ENCODE measurements around the gene DCTN5. TPM values are rescaled to one million over a fixed set of nuclear protein-coding genes. Genes with fewer than 3 reads are reported as not detected.

The DCTN5 gene
- total RNA-seq, 1 donor from 2014 or later: 93.8 TPM

DNA sequence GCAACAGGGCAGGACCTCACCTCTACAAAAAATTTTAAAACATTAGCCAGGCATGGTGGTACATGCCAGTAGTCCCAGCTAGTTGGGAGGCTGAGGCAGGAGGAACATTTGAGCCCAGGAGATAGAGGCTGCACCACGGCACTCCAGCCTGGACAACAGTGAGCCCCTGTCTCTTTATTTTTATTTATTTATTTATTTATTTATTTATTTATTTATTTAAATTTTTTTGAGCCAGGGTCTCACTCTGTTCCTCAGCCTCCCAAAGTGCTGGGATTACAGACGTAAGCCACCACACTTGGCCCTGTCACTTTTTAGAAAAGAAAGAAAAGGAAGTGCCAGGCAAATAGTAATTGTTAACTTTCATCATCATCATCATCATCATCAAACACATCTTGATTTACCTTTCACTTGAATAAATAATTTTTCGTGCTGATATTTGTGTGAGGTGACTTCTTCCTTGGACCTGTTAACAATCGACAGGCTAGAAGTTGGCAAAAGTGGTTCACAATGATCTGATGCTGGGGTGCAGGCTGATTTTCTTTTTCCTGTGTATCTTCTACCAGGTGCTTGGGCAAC lies 6.7 kb upstream of the DCTN5 start:
- no peak for DNase-seq (ENCODE audit: low spot score)

GRCh38 chr16:23635958-23636357 lies 5.3 kb upstream of the DCTN5 start:
- Mint-ChIP-seq H3K36me3 (ENCODE audit: low read depth, unreplicated experiment) (peaks cover 7% of the 10 kb centered on the region), H3K4me3 (ENCODE audit: unreplicated experiment) (no peak overlapping the region), H3K27ac (ENCODE audit: unreplicated experiment) (no peak overlapping the region), H3K4me1 (ENCODE audit: unreplicated experiment) (peaks cover 9% of the 10 kb centered on the region), H3K9me3 (ENCODE audit: unreplicated experiment) (no peaks in the 10 kb centered on the region), H3K27me3 (ENCODE audit: unreplicated experiment) (peaks cover 7% of the 10 kb centered on the region)
- TF ChIP-seq CTCF (IDR thresholded peaks at IDR 0.05; ENCODE audit: unreplicated experiment): no peak
- no peak for DNase-seq (ENCODE audit: low spot score)

More for the DNA sequence above, 6.7 kb upstream of the DCTN5 start:
- peaks cover 2% of the 10 kb centered on the region for H3K27me3 Mint-ChIP-seq (ENCODE audit: unreplicated experiment)
- TF ChIP-seq CTCF (IDR thresholded peaks at IDR 0.05; ENCODE audit: unreplicated experiment): no peak
- H3K4me1 Mint-ChIP-seq (ENCODE audit: unreplicated experiment): no peaks in the 10 kb centered on the region
- H3K36me3 Mint-ChIP-seq (ENCODE audit: low read depth, unreplicated experiment): peaks cover 4% of the 10 kb centered on the region
- no peak overlapping the region for H3K27ac Mint-ChIP-seq (ENCODE audit: unreplicated experiment)
- no peak overlapping the region for H3K4me3 Mint-ChIP-seq (ENCODE audit: unreplicated experiment)
- H3K9me3 Mint-ChIP-seq (ENCODE audit: unreplicated experiment): no peaks in the 10 kb centered on the region

DNA sequence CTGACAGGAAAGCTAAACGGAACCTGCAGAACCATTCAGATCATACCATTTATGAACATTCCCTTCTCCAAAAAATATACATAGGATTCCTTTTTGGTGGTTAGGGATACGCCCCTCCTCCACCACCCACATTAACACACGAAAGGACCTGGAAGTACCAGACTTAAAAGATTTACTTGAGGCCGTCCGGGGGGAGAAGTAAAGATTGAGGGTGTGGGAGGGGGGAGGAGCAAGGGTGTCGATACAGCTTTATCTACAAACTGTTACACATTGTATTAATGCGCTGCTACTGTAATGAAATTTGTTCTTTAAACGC lies 693 bp upstream of the DCTN5 start:
- DNase-seq (ENCODE audit: low spot score): no peak
- H3K27me3 Mint-ChIP-seq (ENCODE audit: unreplicated experiment): peaks cover 13% of the 10 kb centered on the region
- no peaks in the 10 kb centered on the region for H3K9me3 Mint-ChIP-seq (ENCODE audit: unreplicated experiment)
- peak overlapping the region; percentile 99 for H3K4me3 Mint-ChIP-seq (ENCODE audit: unreplicated experiment)
- H3K4me1 Mint-ChIP-seq (ENCODE audit: unreplicated experiment): peaks cover 12% of the 10 kb centered on the region
- peaks cover 15% of the 10 kb centered on the region for H3K36me3 Mint-ChIP-seq (ENCODE audit: low read depth, unreplicated experiment)
- peak overlapping the region; percentile 97 for H3K27ac Mint-ChIP-seq (ENCODE audit: unreplicated experiment)
- no peak for TF ChIP-seq CTCF (IDR thresholded peaks at IDR 0.05; ENCODE audit: unreplicated experiment)

DNA sequence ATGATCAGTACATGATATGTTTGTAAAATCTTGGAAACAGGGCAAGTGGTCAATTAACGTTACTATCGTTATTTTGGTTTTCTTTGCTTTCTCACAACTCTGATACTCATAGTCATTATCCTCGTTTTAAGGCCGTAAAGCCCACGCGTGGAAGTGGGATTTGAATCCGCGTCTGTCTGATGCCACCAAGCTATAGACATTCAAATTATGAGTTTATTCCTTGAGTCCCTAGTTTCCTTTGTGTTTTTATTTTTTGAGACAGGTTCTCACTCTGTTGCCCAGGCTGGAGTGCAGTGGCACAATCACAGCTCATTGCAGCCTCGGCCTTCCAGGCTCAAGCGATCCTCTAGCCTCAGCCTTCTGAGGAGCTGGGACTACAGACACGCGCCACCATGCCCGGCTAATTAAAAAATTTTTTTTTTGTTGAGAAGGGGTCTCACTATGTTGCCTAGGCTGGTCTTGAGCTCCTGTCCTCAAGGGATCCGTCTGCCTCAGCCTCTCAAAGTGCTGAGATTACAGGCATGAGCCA lies 1.0 kb downstream of the DCTN5 start:
- Mint-ChIP-seq H3K4me1 (ENCODE audit: unreplicated experiment) (peaks cover 12% of the 10 kb centered on the region), H3K36me3 (ENCODE audit: low read depth, unreplicated experiment) (peaks cover 22% of the 10 kb centered on the region)
- DNase-seq (ENCODE audit: low spot score): no peak

More for the DNA sequence above, 1.0 kb downstream of the DCTN5 start:
- peak overlapping the region; percentile 99 for H3K27ac Mint-ChIP-seq (ENCODE audit: unreplicated experiment)
- no peaks in the 10 kb centered on the region for H3K9me3 Mint-ChIP-seq (ENCODE audit: unreplicated experiment)
- no peak for TF ChIP-seq CTCF (IDR thresholded peaks at IDR 0.05; ENCODE audit: unreplicated experiment)
- peaks cover 13% of the 10 kb centered on the region for H3K27me3 Mint-ChIP-seq (ENCODE audit: unreplicated experiment)
- peak overlapping the region; percentile 99 for H3K4me3 Mint-ChIP-seq (ENCODE audit: unreplicated experiment)

Measured in endothelial cell (in vitro differentiated cells).